OCI-LY1 (cell line): ENCODE results near the gene GPR108.

Experiments
- EZH2 ChIP-seq: fragments of 200-600 bp; sonication (generic), shearing (Covaris generic); IDR thresholded peaks from 2 replicates; pipeline ENCODE4 v1.8.0; 2017; ENCODE audit warnings: borderline replicate concordance, mixed run types, mild to moderate bottlenecking, antibody characterized with exemption, low read length, moderate library complexity, mixed read lengths
- TF ChIP-seq, protein P1 (sequence below): fragments of 200-600 bp; sonication (generic), shearing (Covaris generic); IDR thresholded peaks from 2 replicates; pipeline ENCODE4 v1.5.1; 2017; ENCODE audit warnings: mild to moderate bottlenecking, antibody characterized with exemption, low read length, moderate library complexity, mixed read lengths

DNA sequence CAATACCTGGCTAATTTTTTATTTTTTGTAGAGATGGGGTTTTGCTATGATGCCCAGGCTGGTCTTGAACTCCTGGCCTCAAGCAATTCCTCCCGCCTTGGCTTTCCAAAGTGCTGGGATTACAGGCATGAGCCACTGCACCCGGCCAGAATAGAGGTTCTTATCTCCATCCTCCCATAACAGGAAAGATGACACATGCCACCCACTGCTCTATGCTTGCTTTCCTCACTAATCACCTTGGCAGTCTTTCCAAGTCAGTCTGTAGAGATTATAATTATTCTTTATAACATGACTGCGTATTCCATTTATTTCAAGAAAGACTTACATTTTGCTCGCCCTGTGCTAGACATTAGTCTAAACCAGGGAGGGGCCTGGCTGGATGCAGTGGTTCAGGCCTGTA is 41.8 kb upstream of the GPR108 start:
- TF ChIP-seq, protein P1, sequence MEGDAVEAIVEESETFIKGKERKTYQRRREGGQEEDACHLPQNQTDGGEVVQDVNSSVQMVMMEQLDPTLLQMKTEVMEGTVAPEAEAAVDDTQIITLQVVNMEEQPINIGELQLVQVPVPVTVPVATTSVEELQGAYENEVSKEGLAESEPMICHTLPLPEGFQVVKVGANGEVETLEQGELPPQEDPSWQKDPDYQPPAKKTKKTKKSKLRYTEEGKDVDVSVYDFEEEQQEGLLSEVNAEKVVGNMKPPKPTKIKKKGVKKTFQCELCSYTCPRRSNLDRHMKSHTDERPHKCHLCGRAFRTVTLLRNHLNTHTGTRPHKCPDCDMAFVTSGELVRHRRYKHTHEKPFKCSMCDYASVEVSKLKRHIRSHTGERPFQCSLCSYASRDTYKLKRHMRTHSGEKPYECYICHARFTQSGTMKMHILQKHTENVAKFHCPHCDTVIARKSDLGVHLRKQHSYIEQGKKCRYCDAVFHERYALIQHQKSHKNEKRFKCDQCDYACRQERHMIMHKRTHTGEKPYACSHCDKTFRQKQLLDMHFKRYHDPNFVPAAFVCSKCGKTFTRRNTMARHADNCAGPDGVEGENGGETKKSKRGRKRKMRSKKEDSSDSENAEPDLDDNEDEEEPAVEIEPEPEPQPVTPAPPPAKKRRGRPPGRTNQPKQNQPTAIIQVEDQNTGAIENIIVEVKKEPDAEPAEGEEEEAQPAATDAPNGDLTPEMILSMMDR = no peak
- TF ChIP-seq EZH2 = no peak
